Measurements from ENCODE around the gene CYP46A1.
A peak's percentile ranks its signal among the peaks of the same experiment; 100 is the strongest.

Gene CYP46A1

GRCh38 chr14:99733211-99733539 is 49.1 kb downstream of the CYP46A1 start:
- no peak for DNase-seq

- no peak for DNase-seq
Measured at GRCh38 chr14:99733540-99734405, 49.7 kb downstream of the CYP46A1 start.

- no peak for DNase-seq
Measured at GRCh38 chr14:99734406-99735051, 50.4 kb downstream of the CYP46A1 start.

GRCh38 chr14:99735189-99736135 is 51.4 kb downstream of the CYP46A1 start:
- no peak for DNase-seq

GRCh38 chr14:99736603-99737371 is 52.7 kb downstream of the CYP46A1 start:
- no peak for DNase-seq

GRCh38 chr14:99737451-99737951 is 53.4 kb downstream of the CYP46A1 start:
- DNase-seq, result peak; percentile 82

GRCh38 chr14:99737956-99738667 is 54.0 kb downstream of the CYP46A1 start:
- no peak for DNase-seq

GRCh38 chr14:99740411-99740810 is 56.3 kb downstream of the CYP46A1 start:
- DNase-seq, result no peak

- no peak for DNase-seq
Measured at GRCh38 chr14:99741227-99741976, 57.3 kb downstream of the CYP46A1 start.

GRCh38 chr14:99742074-99742473 is 58.0 kb downstream of the CYP46A1 start:
- no peak for DNase-seq

- DNase-seq, result no peak
Measured at GRCh38 chr14:99742509-99743487, 58.7 kb downstream of the CYP46A1 start.

GRCh38 chr14:99744199-99744872 is 60.2 kb downstream of the CYP46A1 start:
- DNase-seq, result no peak

- no peak for DNase-seq
Measured at GRCh38 chr14:99744873-99745224, 60.8 kb downstream of the CYP46A1 start.

- DNase-seq, result no peak
Measured at GRCh38 chr14:99745307-99745951, 61.3 kb downstream of the CYP46A1 start.

- no peak for DNase-seq
Measured at GRCh38 chr14:99747167-99747566, 63.1 kb downstream of the CYP46A1 start.

- no peak for DNase-seq
Measured at GRCh38 chr14:99747582-99748330, 63.7 kb downstream of the CYP46A1 start.

GRCh38 chr14:99748529-99748928 is 64.4 kb downstream of the CYP46A1 start:
- DNase-seq, result no peak

- DNase-seq, result no peak
Measured at GRCh38 chr14:99749142-99749541, 65.0 kb downstream of the CYP46A1 start.

Measured in hematopoietic multipotent progenitor cell treated with erythropoietin and hydrocortisone succinate and interleukin-3 and kit ligand, for 4 days (in vitro differentiated cells).